ENCODE measurements around the gene DSCAML1.

Gene DSCAML1

GRCh38 chr11:117390743-117391142 lies 406.3 kb downstream of the DSCAML1 start:
- no peak for DNase-seq

GRCh38 chr11:117387992-117388755 lies 408.8 kb downstream of the DSCAML1 start:
- DNase-seq = no peak

- no peak for DNase-seq
Observed at GRCh38 chr11:117385906-117386305, 411.1 kb downstream of the DSCAML1 start.

- DNase-seq = no peak
Observed at GRCh38 chr11:117385471-117385870, 411.5 kb downstream of the DSCAML1 start.

GRCh38 chr11:117384045-117384444 lies 413.0 kb downstream of the DSCAML1 start:
- DNase-seq = no peak

- DNase-seq = no peak
Observed at GRCh38 chr11:117382746-117383145, 414.3 kb downstream of the DSCAML1 start.

- DNase-seq = no peak
Observed at GRCh38 chr11:117381481-117382387, 415.3 kb downstream of the DSCAML1 start.

- no peak for DNase-seq
Observed at GRCh38 chr11:117380676-117381075, 416.3 kb downstream of the DSCAML1 start.

GRCh38 chr11:117378976-117379865 lies 417.8 kb downstream of the DSCAML1 start:
- DNase-seq = no peak

Measured in activated CD4-positive, alpha-beta T cell treated with anti-CD3 and anti-CD28 coated beads for 48 hours (primary cell).